Osteocyte (in vitro differentiated cells): Measurements from ENCODE around the gene NUCKS1. TPM values are rescaled to one million over a fixed set of nuclear protein-coding genes. Genes with fewer than 3 reads are reported as not detected.
A peak's percentile ranks its signal among the peaks of the same experiment; 100 is the strongest.

Source experiments
- DNase-seq: peaks from one replicate; pipeline ENCODE4 v3.0.0; 2021; ENCODE audit warnings: mixed read lengths; ENCODE audit not compliant: unreplicated experiment; ENCODE audit errors: extremely low spot score
- H3K27ac Mint-ChIP-seq: one replicate; pipeline ENCODE4 v1.8.0; 2021; ENCODE audit warnings: mild to moderate bottlenecking, mixed read lengths; ENCODE audit not compliant: unreplicated experiment
- H3K27me3 Mint-ChIP-seq: one replicate; pipeline ENCODE4 v1.8.0; 2021; ENCODE audit warnings: mixed read lengths; ENCODE audit not compliant: unreplicated experiment
- H3K36me3 Mint-ChIP-seq: one replicate; pipeline ENCODE4 v1.8.0; 2021; ENCODE audit warnings: mixed read lengths; ENCODE audit not compliant: unreplicated experiment
- H3K4me1 Mint-ChIP-seq: one replicate; pipeline ENCODE4 v1.8.0; 2021; ENCODE audit warnings: mixed read lengths; ENCODE audit not compliant: unreplicated experiment
- H3K4me3 Mint-ChIP-seq: one replicate; pipeline ENCODE4 v1.8.0; 2021; ENCODE audit warnings: mild to moderate bottlenecking, moderate library complexity, mixed read lengths; ENCODE audit not compliant: unreplicated experiment
- H3K9me3 Mint-ChIP-seq: one replicate; pipeline ENCODE4 v1.8.0; 2021; ENCODE audit warnings: mixed read lengths; ENCODE audit not compliant: unreplicated experiment
- total RNA-seq: library from RNA; stranded (reverse); gene quantifications from 2 replicates; pipeline ENCODE4 v1.2.1, GENCODE V29; 2021
- TF ChIP-seq, protein P1 (sequence below): fragments of 200-600 bp; sonication (generic); IDR thresholded peaks from 2 replicates; pipeline ENCODE4 v1.5.0; 2021; ENCODE audit warnings: antibody characterized with exemption, mild to moderate bottlenecking, moderate library complexity

The NUCKS1 gene
- total RNA-seq, 1 donor from 2014 or later, result 215 TPM

DNA sequence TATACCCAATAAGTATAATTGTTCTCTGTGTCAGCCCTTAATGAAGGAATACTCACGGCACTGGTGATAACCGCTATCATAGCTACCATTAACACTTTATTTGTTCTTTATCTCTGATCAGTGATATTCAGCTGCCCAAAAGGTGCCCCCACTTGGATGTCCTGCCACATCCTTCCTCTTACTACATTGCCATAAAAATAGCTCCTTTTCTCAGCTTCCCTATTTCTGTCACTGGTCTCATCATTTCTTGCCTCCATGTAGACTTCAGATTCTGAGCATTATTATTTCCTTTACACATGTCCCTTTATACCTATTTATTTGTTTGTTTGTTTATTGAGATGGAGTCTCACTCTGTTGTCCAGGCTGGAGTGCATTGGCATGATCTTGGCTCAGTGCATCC lies 28.0 kb upstream of the NUCKS1 start:
- no peak overlapping the region for H3K27ac Mint-ChIP-seq
- H3K4me3 Mint-ChIP-seq, result no peak overlapping the region
- no peak for DNase-seq
- H3K4me1 Mint-ChIP-seq, result peaks cover 22% of the 10 kb centered on the region
- no peaks in the 10 kb centered on the region for H3K9me3 Mint-ChIP-seq
- H3K27me3 Mint-ChIP-seq, result peaks cover 14% of the 10 kb centered on the region
- TF ChIP-seq, protein P1, sequence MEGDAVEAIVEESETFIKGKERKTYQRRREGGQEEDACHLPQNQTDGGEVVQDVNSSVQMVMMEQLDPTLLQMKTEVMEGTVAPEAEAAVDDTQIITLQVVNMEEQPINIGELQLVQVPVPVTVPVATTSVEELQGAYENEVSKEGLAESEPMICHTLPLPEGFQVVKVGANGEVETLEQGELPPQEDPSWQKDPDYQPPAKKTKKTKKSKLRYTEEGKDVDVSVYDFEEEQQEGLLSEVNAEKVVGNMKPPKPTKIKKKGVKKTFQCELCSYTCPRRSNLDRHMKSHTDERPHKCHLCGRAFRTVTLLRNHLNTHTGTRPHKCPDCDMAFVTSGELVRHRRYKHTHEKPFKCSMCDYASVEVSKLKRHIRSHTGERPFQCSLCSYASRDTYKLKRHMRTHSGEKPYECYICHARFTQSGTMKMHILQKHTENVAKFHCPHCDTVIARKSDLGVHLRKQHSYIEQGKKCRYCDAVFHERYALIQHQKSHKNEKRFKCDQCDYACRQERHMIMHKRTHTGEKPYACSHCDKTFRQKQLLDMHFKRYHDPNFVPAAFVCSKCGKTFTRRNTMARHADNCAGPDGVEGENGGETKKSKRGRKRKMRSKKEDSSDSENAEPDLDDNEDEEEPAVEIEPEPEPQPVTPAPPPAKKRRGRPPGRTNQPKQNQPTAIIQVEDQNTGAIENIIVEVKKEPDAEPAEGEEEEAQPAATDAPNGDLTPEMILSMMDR, result no peak
- peaks cover 3% of the 10 kb centered on the region for H3K36me3 Mint-ChIP-seq

- TF ChIP-seq, protein P1, result no peak
- peak overlapping the region; percentile 81 for H3K27ac Mint-ChIP-seq
- H3K36me3 Mint-ChIP-seq, result peaks cover 12% of the 10 kb centered on the region
- H3K4me1 Mint-ChIP-seq, result peaks cover 23% of the 10 kb centered on the region
- peak overlapping the region; percentile 88 for H3K4me3 Mint-ChIP-seq
- H3K27me3 Mint-ChIP-seq, result peaks cover 14% of the 10 kb centered on the region
- no peaks in the 10 kb centered on the region for H3K9me3 Mint-ChIP-seq
- DNase-seq, result no peak
Measured at GRCh38 chr1:205775717-205776056, 25.7 kb upstream of the NUCKS1 start.

- peak; percentile 90 for DNase-seq
- peak within 1 kb of the TSS; percentile 81 for H3K27ac Mint-ChIP-seq
- peak within 1 kb of the TSS; percentile 88 for H3K4me3 Mint-ChIP-seq
- H3K4me1 Mint-ChIP-seq, result peaks cover 23% of the 10 kb centered on the region
- TF ChIP-seq, protein P1, result no peak
- no peaks in the 10 kb centered on the region for H3K9me3 Mint-ChIP-seq
- H3K27me3 Mint-ChIP-seq, result peaks cover 11% of the 10 kb centered on the region
- H3K36me3 Mint-ChIP-seq, result peaks cover 17% of the 10 kb centered on the region
Measured at GRCh38 chr1:205775015-205775716, 25.2 kb upstream of the NUCKS1 start, which contains the start of gene RAB29. TSS of gene RAB29 (minus strand) at chr1:205775482. CDS start at chr1:205774956, 526 bp downstream.

DNA sequence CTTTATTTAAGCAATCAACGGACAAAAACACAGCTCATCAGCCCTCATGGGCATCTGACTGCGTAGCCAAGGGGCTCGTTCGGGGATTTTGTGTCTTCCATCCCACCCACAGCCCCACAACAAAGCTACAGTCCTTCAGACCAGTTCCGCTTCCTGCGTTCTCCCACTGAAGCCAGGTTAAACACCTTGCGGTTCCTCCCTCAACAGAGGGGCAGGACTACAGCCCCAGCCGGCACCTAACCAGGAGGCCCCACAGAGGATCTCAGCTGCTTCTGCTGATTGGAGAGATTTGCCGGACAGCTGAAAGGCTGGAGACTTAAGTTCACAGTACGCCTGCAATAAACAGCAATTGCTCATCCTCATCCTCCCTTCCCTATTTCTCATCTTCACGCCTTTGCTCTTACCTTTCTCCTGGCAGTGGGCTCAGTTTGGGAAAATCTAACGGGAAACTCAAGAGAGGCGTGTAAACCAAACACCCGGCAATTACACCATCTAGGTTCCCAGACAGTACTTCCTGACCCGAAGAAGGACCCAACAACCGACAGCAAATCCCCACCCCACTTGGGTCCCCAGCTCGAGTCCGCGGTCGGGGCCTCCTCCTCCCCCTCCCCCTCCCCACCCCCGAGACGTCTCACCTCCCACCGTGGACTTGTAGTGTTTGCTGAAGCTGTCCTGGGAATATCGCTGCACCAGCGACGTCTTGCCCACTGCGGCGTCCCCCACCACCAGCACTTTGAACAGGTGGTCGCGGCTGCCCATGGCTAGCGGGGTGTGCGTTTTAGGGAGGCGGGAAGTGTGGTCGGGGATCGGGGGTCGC lies 24.4 kb upstream of the NUCKS1 start:
- Mint-ChIP-seq H3K27me3 (peaks cover 11% of the 10 kb centered on the region), H3K27ac (peak overlapping the region; percentile 58), H3K4me1 (peaks cover 30% of the 10 kb centered on the region), H3K9me3 (no peaks in the 10 kb centered on the region), H3K36me3 (peaks cover 25% of the 10 kb centered on the region), H3K4me3 (peak overlapping the region; percentile 88)
- no peak for DNase-seq
- TF ChIP-seq, protein P1, result no peak

GRCh38 chr1:205772607-205773032 lies 22.6 kb upstream of the NUCKS1 start:
- H3K4me3 Mint-ChIP-seq, result no peak overlapping the region
- no peaks in the 10 kb centered on the region for H3K9me3 Mint-ChIP-seq
- H3K27me3 Mint-ChIP-seq, result no peaks in the 10 kb centered on the region
- peaks cover 31% of the 10 kb centered on the region for H3K4me1 Mint-ChIP-seq
- TF ChIP-seq, protein P1, result no peak
- no peak for DNase-seq
- H3K36me3 Mint-ChIP-seq, result peaks cover 30% of the 10 kb centered on the region
- no peak overlapping the region for H3K27ac Mint-ChIP-seq
